GM18867 (cell line): Measurements from ENCODE around the gene EDRF1.

ENCODE experiments used
- ATAC-seq: cut with Tn5 transposase; IDR thresholded peaks from one replicate; pipeline ENCODE4 v1.9.1; 2021; ENCODE audit warnings: mild to moderate bottlenecking, moderate library complexity; ENCODE audit not compliant: unreplicated experiment

Gene EDRF1

DNA sequence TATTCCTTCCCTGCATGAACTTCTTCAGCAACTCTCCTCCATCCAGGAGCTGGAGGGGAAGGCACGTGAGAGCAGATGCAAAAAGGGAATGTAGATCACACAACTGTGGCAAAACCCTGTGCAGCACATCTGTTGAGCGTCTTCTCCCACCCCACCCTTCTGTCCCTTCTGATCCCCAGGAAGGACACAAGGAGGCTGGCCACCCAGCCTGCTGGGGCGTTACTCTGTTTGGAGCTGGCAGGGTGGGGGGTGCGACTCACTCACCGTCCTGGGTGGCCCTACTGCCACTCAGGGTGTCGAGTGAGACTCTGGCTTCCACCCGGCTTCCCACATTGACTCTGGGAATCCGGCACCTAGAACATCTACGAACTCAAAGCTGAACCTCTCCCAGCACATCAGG is 66.3 kb downstream of the EDRF1 start:
- ATAC-seq, result no peak

DNA sequence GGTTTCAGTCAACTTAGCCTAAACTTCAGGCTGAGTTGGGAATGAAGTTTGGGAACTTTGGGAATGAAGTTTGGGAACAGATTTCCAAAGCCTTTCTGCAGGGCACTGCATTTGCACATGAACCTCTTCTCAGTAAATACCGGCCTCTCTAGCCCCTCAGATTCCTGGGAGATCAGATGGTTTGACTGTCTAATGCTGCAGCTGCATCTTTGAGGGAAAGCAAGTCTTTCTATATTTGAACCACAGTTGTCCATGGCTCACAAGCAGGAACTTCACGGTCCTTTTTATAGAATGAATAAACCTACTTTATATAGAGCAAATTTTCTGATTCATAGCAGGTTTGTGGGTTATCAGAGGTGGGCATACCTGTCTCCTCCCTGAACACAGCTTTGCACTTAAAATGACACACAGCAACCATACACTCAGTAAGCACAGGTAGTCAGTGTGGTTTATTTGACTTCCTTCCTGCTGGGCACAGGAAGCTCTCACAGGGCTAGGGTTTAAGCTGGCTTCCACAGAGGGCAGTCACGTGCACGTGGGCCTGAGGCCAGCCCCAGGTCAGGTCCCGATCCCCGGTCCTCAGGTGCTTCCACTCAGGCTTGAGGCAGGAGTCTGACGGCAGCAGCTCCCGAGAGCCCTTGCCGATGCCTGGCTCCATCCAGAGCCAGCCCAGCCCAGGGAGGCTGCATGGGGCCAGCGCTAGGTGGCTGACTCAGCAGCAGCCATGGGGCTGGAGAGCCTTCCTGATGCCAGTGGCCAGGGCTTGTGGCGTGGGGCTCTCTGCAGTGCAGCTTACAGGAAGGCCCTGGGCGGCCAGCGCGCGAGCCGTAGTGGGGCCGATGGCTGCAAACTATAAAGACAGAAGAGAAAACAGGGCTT is 68.9 kb downstream of the EDRF1 start:
- no peak for ATAC-seq

DNA sequence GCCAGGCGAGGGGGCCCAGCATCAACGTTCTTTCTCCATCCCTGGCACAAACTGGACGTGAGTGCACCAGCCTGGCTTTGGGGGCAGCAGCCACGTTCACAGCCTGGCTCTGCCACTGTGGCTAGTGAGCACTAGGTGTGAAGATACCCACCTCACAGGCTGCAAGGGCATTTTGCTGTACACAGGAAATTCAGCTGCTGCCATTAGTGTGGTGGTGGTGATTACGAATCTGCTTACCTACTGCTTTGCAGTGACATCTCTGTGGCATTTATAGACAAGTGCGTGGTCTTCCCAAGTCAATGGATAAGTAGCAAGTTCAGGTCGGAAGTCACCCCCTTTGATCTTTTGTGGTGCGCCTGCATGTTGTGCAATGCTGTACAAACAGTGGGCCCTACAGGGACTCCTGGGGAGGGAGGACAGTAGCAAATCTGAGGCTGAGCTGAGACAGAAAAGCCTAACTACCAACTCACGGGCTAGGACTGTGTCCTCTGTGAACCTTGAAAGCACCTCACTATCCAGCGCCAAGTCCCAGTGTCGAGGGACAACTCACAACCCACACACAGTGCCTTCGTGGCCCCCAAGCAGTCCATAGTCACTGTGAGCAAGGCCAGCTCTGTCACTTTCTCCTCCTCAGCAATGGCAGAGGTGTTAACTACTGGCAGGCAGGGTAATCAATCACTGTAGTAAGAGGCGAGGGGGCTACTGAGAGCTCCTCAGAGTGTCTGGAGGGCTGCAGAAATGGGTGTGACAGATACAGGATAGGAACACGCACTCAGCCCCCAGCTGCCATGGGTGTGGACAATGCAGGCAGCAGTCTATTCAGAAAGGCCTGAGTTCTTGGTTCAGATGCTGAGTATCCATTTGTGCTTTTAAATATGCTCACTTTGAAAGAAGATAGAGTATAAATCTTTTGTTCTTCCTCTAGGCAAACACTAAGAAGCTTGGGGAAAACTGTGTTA is 73.1 kb downstream of the EDRF1 start:
- no peak for ATAC-seq

DNA sequence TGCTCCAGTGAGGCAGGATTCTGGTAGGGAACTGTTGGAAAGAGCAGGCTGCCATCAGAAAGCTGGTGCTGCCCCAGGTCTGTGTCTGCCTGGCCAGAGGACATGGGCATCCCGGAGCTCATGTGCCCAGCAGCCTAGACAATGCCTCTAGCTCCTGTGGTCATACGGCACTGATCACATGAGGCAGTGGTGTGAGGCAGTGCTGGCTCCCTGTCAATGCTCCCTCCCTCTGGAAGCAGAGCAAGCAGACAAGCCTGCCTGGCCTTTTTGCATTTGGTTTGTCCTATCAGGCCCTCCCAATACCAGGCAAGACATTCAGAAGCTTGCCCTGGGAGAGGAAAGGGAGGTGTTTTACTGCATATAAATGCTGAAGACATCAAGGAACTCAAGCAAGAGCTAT is 75.6 kb downstream of the EDRF1 start:
- ATAC-seq, result no peak

DNA sequence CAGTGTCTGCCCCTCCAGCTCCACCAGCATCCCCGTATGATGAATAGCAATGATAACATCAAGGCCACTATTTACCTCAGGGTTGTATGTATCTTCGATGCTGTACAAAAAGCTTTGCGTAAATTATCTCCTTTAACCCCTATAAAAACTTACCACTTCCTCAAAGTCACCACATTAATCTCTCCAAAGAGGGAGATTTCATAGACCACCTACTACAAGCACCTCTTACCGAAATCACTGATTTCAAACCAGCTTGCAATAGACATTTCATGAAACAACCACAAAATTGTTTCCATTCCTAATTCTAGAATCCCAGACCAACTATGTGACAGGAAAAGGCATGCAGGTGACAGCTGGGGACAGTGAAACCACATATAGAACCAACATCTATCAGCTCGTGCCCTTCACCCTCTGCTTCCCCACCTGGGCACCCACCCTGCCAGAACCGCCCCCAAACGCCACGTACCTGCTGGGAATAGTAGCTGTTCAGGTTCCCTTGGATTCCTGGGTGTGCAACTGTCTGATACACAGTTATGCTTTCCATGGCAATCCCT is 76.2 kb downstream of the EDRF1 start:
- no peak for ATAC-seq

DNA sequence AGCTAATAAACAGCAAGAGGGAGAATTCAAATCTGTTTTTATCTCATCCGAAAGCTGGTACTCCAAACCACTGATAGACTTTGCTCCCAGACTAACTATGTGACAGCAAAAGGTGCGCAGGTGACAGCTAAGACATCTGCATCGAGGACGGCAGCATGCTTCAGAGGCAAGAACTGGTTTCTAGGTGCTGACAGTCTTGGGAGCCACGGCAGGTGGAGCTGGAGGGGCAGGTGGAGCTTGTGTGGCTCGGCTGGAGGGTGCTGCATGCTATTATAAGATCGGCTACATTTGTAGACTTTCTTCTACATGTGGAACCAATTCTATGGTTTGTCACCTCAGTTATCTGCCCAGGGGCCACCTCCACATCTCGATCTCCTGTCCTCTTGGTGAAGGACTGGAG is 77.9 kb downstream of the EDRF1 start:
- ATAC-seq, result no peak

DNA sequence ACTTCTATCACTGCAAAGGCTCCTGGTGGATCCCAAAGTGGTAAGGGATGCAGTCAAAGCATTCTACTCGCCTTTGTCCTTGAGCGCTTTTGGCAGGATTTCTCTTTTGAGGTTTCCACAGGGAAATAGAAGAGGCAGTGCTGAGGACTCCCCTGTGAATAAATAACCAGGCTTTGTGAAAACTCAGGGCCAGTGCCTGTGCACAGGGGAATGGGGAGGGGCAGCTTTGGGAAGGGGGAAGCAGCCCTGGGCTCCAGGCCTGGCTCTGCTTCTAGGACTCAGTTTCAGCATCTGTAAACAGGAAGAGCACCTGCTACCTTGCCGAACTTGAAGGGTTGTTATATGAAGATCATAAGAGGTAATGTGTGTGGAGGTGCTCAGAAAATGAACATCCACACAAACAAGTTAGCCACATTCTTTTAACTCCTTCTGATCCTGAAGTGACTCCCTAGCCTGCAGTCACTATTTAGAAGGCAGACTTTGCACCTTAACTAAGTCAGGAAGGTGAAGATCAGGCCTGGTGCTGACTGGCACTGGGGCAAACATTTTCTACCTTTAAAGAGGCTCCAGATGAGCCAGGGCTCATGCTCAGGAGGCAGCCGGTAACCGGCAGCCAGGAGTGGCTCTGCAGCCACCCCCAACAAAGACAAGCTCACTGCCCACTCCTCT is 78.6 kb downstream of the EDRF1 start:
- no peak for ATAC-seq

DNA sequence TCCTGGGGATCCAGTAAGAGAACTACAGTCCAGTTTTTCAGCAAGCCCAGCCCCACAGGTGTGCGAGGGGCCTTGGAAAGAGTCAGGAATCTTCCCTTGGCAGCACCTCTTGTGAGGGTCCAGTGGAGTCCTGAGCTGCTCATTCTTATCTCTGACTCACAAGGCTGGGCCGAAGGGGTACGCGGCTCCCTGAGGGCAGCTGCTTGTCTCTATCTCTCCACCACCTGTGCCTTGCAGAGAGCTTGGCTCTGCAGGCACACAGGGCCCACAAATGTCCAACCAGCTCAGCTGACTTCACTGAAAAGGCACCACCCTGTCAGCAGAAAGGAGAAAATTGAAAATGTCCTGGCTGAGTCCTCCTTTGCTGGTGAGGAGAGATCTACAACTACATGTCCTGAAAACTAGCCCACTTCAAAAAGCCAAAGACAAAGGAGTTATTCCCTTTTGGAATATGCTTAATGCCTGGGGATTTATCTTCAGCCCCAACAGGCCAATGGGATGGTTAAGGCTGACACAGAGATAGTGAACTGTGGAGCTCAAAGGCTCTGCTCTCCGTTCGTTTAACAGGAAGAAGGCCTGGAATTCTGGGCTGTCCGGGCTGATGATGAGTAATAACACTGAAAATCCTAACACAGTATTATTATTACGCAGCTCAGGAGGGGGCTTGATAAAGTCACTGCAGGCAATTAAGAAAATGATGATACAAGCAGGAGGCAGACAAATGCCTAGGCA is 80.1 kb downstream of the EDRF1 start:
- no peak for ATAC-seq

DNA sequence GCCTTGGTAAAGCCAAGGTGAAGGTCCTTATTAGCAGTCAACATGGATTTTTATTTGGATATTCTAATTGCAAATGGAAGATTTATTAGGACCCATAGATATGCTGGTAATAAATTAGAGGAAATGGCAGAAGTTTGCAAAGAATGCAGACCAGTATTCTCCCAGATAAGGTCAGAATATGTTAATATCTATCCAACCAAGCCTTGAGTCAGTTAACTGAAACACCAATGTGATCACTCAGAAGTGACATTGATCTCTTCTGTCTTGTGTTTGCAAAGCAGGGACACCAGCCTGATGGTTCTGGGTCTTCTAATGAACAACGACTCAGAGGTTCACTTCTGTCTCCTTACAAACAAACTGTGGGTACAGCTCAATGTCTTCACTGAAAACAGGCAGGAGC is 82.1 kb downstream of the EDRF1 start:
- no peak for ATAC-seq

DNA sequence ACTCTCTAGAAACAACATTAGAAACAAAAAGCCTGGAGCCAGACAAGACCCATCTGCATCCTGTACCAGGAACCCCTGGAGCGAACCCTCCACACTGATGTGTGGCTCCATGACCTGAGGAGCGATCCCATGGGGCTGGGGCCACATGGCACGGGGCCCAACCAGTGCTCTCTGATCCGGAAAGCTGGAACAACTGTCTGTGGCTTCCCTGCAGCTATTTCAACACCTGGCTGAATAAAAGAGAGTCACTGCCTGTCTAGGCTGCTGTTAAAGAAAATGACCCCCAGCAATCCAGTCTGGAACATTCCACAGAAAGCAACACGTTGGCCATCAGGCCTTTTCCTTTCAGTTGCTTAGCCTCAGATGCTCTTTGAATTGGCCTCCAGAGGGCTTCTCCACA is 82.6 kb downstream of the EDRF1 start:
- no peak for ATAC-seq

DNA sequence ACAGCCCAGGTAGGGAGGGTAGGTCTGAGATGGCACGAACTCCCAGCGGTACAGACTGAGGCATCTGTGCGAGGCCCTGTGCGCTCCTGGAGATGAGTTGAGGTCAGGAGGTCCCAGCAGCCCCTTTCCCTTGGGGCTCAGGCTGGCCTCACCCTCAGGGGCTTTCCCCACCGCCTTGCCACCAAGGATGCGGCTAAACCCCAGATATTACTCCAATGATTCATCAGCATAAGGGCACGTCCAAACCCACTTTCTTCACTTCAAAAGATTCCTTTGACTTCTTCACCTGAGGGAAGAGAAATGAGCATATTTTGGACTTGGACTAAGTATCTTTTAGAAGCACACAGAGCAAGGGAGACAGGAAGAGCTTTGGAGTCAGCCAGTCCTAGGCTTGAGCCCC is 83.2 kb downstream of the EDRF1 start:
- ATAC-seq, result no peak

DNA sequence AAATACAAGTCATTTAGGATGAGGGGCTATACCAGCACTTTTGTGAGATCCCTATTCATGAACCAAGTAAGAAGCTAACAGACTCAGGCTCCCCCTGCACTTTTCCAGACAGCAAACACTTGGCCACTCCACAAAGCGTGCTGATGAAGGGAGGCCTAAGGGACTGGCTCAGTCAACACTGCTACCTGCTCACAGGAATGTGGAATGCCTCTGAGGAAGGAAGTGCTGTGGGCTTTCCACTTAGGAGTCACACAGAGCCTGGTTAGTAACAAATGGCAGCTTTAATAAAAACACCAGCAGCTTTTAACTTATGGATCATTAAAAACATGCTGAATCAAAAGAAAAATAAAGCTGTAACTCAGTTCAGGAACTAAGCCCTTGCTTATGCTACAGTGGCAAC is 88.5 kb downstream of the EDRF1 start:
- ATAC-seq, result no peak

DNA sequence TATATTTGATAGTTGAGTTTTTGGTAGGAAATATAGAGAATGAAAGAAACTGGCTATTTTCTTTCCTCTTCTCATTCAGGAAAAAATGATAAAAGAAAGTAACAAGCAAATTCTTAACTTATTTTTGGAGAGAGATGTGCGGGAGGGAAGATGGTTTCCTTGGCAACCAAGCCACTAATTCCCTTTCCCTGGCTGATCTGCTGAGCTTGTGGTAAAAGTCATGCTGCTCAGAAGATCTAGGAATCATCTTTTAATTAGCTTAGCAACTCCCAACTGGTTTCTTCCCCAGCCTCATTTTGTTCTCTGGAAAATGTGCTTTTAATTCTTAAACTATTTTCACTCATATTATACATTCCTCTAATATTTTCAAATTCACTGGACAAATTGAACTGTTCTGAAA is 91.7 kb downstream of the EDRF1 start:
- no peak for ATAC-seq

DNA sequence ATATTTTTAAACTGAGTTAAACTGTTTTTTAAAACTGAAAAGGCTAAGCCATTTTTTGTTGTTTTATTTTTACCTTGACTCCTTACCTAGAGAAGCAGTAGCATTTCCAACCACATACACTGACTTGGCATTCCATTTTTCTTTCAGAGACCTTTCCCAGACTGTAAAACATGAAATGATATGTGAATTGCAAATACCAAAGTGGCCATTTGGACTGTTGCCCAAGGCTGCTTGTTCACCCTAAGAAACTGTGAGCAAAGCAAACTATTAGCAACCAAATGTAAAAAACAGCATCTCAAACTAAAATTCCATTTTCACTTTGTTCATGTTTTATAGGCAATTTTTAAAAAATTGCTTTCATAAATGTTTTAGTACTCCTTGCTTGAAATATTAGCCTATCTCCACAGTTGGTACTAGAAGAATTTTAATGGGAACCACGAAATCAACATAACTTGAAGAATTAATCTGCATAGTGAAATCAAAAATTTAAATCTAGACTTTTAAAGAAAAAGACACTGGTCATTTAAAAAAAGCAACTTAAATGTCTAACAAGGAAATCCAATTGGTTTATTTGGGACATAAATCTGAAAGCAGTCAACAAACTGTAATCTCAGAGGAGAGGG is 92.7 kb downstream of the EDRF1 start:
- ATAC-seq, result no peak
